SU-DHL-6 (cell line): Measurements from ENCODE around the gene SPDYE4.

Experiments used
- H2AFZ ChIP-seq: fragments of 200-600 bp; sonication (generic); 2 replicates; pipeline ENCODE4 v1.6.1; 2014; ENCODE audit warnings: low read depth, mild to moderate bottlenecking, moderate library complexity, mixed read lengths, antibody characterized with exemption, low read length; ENCODE audit not compliant: severe bottlenecking
- H3F3A ChIP-seq: fragments of 200-600 bp; shearing (Covaris generic); 2 replicates; pipeline ENCODE4 v1.6.0; 2016; ENCODE audit warnings: antibody characterized with exemption, mild to moderate bottlenecking; ENCODE audit not compliant: insufficient read depth
- H3K27ac ChIP-seq: fragments of 200-600 bp; sonication (generic); 2 replicates; pipeline ENCODE4 v1.5.1; 2016; ENCODE audit warnings: low read depth, mild to moderate bottlenecking, low read length, moderate library complexity, mixed read lengths
- H3K27me3 ChIP-seq: fragments of 200-600 bp; sonication (generic), shearing (Covaris generic); 2 replicates; pipeline ENCODE4 v1.6.0; 2014; ENCODE audit warnings: mild to moderate bottlenecking, low read length
- H3K36me3 ChIP-seq: fragments of 200-600 bp; sonication (generic); 2 replicates; pipeline ENCODE4 v1.6.1; 2014; ENCODE audit warnings: mild to moderate bottlenecking, low read length, mixed read lengths
- H3K4me2 ChIP-seq: fragments of 300-600, 200-600 bp; shearing (Covaris generic), sonication (generic); 2 replicates; pipeline ENCODE4 v1.6.0; 2014; ENCODE audit warnings: low read length, low read depth, mild to moderate bottlenecking; ENCODE audit not compliant: poor library complexity, severe bottlenecking
- H3K4me3 ChIP-seq: fragments of 200-600 bp; sonication (generic); 2 replicates; pipeline ENCODE4 v1.5.1; 2014; ENCODE audit warnings: antibody characterized with exemption, low read length, mild to moderate bottlenecking, mixed read lengths; ENCODE audit not compliant: insufficient read depth, poor library complexity, severe bottlenecking
- H3K79me2 ChIP-seq: fragments of 200-600 bp; sonication (generic); 2 replicates; pipeline ENCODE4 v1.6.1; 2014; ENCODE audit warnings: mild to moderate bottlenecking, low read length, moderate library complexity; ENCODE audit not compliant: insufficient read depth
- H3K9ac ChIP-seq: fragments of 200-600 bp; sonication (generic); 2 replicates; pipeline ENCODE4 v1.7.0; 2014; ENCODE audit warnings: mild to moderate bottlenecking, low read length
- H3K9me2 ChIP-seq: fragments of 200-600 bp; sonication (generic); replicated peaks from 2 replicates; pipeline ENCODE4 v1.6.1; 2014; ENCODE audit warnings: low read length; ENCODE audit not compliant: insufficient read depth
- H3K9me3 ChIP-seq: fragments of 200-600 bp; sonication (generic); 2 replicates; pipeline ENCODE4 v1.6.1; 2014; ENCODE audit warnings: low read length, mixed read lengths; ENCODE audit not compliant: insufficient read depth
- H4K20me1 ChIP-seq: fragments of 200-600 bp; sonication (generic); 2 replicates; pipeline ENCODE4 v1.6.1; 2014; ENCODE audit warnings: low read depth, mild to moderate bottlenecking, antibody characterized with exemption, low read length, moderate library complexity, mixed read lengths
- CTCF ChIP-seq: fragments of 200-600 bp; sonication (generic); IDR thresholded peaks from one replicate; pipeline ENCODE4 v1.5.1; 2017; ENCODE audit warnings: antibody characterized with exemption, mild to moderate bottlenecking, low read length, moderate library complexity; ENCODE audit not compliant: insufficient read depth, poor library complexity, severe bottlenecking
- EZH2phosphoT487 ChIP-seq: fragments of 200-600 bp; sonication (generic), shearing (Covaris generic); conservative IDR thresholded peaks from 2 replicates; pipeline ENCODE4 v1.6.1; 2018; ENCODE audit warnings: mild to moderate bottlenecking, antibody characterized with exemption, low read length, moderate library complexity, mixed read lengths

The SPDYE4 gene

DNA sequence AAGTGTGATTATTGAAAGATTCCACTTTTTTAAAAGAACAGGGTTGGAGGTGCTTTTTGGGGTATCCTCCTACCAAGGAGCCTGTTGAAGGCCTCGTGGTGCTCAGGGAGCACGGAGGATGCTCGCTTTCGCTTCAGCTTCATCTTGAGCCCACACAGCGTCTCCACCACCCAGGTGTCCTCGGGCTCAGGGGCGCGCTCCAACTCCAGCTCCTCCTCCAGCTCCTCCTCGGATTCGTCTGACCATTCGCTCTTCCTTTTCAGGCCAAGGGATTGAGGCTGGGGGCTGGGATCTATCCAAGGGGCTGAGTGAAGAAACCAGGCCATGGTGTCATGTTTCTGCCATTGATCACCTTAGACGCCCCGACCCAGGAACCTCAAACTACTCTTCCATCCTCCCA lies 1.2 kb downstream of the SPDYE4 start:
- Histone ChIP-seq H3K27ac (no peak overlapping the region), H3F3A (no peaks in the 10 kb centered on the region), H3K4me3 (no peak overlapping the region), H3K9me2 (no peaks in the 10 kb centered on the region), H3K4me2 (no peak overlapping the region), H4K20me1 (no peaks in the 10 kb centered on the region), H3K9ac (no peak overlapping the region), H3K9me3 (no peaks in the 10 kb centered on the region), H3K36me3 (no peaks in the 10 kb centered on the region), H2AFZ (no peak overlapping the region), H3K79me2 (no peaks in the 10 kb centered on the region), H3K27me3 (no peaks in the 10 kb centered on the region)
- TF ChIP-seq CTCF, result no peak
- no peak for TF ChIP-seq EZH2phosphoT487

GRCh38 chr17:8755590-8756255 lies 2.6 kb downstream of the SPDYE4 start:
- no peaks in the 10 kb centered on the region for H3K36me3 ChIP-seq
- H3K79me2 ChIP-seq, result no peaks in the 10 kb centered on the region
- no peaks in the 10 kb centered on the region for H3K9me3 ChIP-seq
- no peak for TF ChIP-seq EZH2phosphoT487
- TF ChIP-seq CTCF, result no peak
- no peaks in the 10 kb centered on the region for H4K20me1 ChIP-seq
- H3K9me2 ChIP-seq, result no peaks in the 10 kb centered on the region
- no peaks in the 10 kb centered on the region for H3F3A ChIP-seq
- H3K27ac ChIP-seq, result no peak overlapping the region
- H3K27me3 ChIP-seq, result no peaks in the 10 kb centered on the region
- no peak overlapping the region for H3K4me3 ChIP-seq
- H3K4me2 ChIP-seq, result no peak overlapping the region
- no peak overlapping the region for H3K9ac ChIP-seq
- H2AFZ ChIP-seq, result no peak overlapping the region

GRCh38 chr17:8754890-8755289 lies 3.5 kb downstream of the SPDYE4 start:
- TF ChIP-seq EZH2phosphoT487 (no peak), CTCF (no peak)

More at GRCh38 chr17:8754890-8755289, 3.5 kb downstream of the SPDYE4 start:
- Histone ChIP-seq H3K9me2 (no peaks in the 10 kb centered on the region), H3K9ac (no peak overlapping the region), H3F3A (no peaks in the 10 kb centered on the region), H2AFZ (no peak overlapping the region), H3K27me3 (no peaks in the 10 kb centered on the region), H3K4me2 (no peak overlapping the region), H3K4me3 (no peak overlapping the region), H3K27ac (no peak overlapping the region), H3K79me2 (no peaks in the 10 kb centered on the region), H4K20me1 (no peaks in the 10 kb centered on the region), H3K36me3 (no peaks in the 10 kb centered on the region), H3K9me3 (no peaks in the 10 kb centered on the region)
